ENCODE results near the gene DBI.

- TF ChIP-seq CTCF (IDR thresholded peaks at IDR 0.05 in 4 of 5, conservative IDR thresholded peaks at IDR 0.05 in 1 of 5) (no peak), POLR2A (IDR thresholded peaks at IDR 0.05) (no peak)
Measured at GRCh38 chr2:119414894-119415293, 48.1 kb downstream of the DBI start.
